ENCODE results near the gene S100A2.
"Not testable (repeated sequence)": the region's sequence is repeated elsewhere in the genome, so short reads cannot be mapped to it uniquely, and the experiment has no call there.

S100A2 gene

GRCh38 chr1:153534226-153534924 lies 31.3 kb downstream of the S100A2 start:
- no peak for DNase-seq (ENCODE audit: extremely low read depth in 1 of 2, low read depth in 1 of 2)

DNA sequence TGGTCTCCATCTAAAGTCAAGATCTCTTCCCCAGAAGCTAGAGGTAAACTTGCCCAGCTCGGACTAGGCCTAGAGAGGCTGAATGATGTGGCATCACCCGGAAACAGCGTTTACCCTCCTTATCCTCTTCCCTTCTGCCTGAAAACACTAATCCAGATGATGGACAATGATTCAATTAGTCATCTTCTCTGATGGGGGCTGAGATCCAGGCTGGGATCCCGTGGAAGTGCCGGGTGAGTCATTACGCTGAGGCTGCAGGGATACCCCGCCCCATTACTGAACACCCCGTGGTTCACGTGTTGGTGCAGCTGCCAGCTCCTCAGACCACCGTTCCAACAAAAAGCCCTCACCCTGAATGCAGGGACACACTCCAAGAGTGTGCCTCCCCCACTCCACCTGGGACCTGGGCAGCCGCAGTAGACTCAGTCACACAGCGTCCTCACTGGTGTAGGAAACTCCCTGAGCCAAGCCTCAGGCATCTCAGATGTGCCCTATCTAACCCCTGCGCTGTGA lies 31.9 kb downstream of the S100A2 start:
- no peak for DNase-seq (ENCODE audit: extremely low read depth in 1 of 2, low read depth in 1 of 2)

- DNase-seq (ENCODE audit: extremely low read depth in 1 of 2, low read depth in 1 of 2), result peak; percentile 50 to 66
These were observed 32.7 kb downstream of the S100A2 start for GRCh38 chr1:153532769-153533599.

DNA sequence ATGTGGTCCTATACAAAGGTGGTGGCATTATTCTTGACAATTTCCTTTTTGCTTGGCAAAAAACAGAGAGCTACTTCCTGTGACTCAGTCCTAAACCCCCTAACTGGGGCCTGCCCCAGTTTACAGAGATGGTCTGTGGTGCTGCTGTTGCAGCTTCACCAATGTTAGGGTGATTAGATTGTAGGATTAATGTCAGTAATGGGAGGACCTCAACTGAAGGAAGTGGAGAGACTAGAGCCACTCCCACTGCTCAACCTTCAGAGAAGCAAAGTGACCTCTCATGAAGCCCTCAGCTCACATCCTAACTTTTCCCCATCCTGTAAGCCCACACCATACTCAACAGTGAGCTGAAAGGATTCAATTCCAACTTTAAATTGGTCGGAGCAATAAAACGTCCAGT lies 33.5 kb downstream of the S100A2 start:
- no peak for DNase-seq (ENCODE audit: extremely low read depth in 1 of 2, low read depth in 1 of 2)

DNA sequence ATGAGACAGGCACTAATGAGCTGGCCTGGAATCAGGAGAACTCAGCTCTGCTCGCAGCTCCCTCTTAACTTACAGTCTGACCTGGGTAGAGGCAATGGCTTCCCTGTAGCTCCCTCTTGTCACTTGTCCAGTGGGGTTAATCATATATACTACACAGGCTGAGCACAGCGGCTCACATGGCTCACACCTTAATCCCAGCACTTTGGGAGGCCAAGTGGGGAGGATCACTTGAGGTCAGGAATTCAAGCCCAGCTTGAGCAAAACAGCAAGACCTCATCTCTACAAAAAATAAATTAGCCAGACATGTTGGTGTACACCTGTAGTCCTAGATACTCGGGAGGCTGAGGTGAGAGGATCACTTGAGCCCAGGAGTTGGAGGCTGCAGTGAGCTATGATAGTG lies 34.0 kb downstream of the S100A2 start:
- no peak for DNase-seq (ENCODE audit: extremely low read depth in 1 of 2, low read depth in 1 of 2)

DNA sequence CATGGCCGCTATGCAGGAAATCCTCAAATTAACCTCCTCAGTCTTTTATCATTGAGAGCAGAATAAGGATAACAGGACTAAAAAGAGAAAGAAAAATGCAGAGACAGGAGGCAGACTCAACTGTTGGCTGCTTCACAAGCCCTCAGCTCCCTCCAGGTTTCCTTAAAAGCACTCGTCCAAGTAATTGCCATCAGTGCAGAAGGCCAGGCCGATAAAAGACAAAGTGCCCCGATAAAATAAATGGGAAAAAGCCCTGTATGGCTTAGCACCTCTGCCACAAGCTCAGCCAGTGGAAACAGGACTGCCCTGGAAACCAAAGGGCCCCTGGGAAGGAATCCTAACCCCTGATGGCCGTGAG lies 38.0 kb downstream of the S100A2 start:
- DNase-seq (ENCODE audit: extremely low read depth in 1 of 2, low read depth in 1 of 2), result no peak

DNA sequence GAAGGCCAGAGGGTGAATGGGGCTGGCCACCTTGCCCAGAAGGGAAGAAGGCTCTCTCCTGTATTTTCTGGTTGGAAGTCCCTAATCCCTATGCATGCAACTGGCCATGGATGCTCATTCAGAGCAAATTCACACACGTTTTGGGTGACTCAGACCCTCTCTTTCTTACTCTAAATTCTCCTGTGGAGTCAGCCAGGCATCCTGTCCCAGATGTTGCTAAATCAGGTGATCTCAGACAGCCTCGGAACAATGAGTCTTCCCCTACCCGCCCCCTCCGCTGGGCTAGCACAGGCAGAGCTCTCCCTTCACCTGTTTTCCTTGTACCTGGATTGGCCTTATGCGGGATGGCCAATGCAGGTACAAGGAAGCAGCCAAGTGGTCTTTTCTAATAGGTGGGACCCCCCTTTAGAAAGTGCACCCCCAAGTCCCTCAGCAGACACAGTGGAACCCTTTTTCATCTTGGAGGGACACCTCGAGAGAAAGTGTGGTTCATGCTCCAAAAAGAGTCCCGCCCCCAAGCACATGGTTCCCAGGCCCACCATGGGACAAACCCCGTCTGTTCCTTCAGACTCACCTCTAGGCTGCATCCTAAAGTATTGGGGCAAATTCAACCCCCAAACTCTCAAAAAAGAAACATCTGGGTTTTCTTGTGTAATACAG lies 38.5 kb downstream of the S100A2 start:
- DNase-seq (ENCODE audit: extremely low read depth in 1 of 2, low read depth in 1 of 2), result no peak

- no peak for DNase-seq (ENCODE audit: extremely low read depth in 1 of 2, low read depth in 1 of 2)
These were observed 39.5 kb downstream of the S100A2 start for GRCh38 chr1:153526132-153526543.

- no peak for DNase-seq (ENCODE audit: extremely low read depth in 1 of 2, low read depth in 1 of 2)
These were observed 40.4 kb downstream of the S100A2 start for GRCh38 chr1:153525088-153525728.

DNA sequence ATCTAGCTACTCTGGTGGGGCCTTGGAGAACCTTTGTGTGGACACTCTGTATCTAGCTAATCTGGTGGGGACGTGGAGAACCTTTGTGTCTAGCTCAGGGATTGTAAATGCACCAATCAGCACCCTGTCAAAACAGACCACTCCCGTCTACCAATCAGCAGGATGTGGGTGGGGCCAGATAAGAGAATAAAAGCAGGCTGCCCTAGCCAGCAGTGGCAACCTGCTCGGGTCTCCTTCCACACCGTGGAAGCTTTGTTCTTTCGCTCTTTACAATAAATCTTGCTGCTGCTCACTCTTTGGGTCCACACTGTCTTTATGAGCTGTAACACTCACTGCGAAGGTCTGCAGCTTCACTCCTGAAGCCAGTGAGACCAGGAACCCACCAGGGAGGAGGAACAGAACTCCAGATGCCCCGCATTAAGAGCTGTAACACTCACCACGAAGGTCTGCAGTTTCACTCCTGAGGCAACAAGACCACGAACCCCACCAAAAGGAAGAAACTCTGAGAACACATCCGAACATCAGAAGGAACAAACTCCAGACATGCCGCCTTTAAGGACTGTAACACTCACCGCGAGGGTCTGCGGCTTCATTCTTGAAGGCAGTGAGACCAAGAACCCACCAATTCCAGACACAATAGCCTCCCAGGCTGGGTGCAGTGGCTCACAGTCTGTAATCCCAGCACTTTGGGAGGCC lies 43.1 kb downstream of the S100A2 start:
- DNase-seq (ENCODE audit: extremely low read depth in 1 of 2, low read depth in 1 of 2), result not testable (repeated sequence)

DNA sequence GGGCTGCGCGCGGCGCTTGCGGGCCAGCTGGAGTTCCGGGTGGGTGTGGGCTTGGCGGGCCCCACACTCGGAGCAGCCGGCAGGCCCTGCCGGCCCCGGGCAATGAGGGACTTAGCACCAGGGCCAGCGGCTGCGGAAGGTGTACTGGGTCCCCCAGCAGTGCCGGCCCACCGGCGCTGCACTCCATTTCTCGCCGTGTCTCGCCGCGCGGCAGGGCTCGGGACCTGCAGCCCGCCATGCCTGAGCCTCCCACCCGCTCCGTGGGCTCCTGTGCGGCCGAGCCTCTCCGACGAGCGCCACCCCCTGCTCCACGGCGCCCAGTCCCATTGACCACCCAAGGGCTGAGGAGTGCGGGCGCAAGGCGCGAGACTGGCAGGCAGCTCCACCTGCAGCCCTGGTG lies 43.8 kb downstream of the S100A2 start:
- DNase-seq (ENCODE audit: extremely low read depth in 1 of 2, low read depth in 1 of 2), result not testable (repeated sequence)

- DNase-seq (ENCODE audit: extremely low read depth in 1 of 2, low read depth in 1 of 2), result no peak
These were observed 44.7 kb downstream of the S100A2 start for GRCh38 chr1:153520818-153521476.

DNA sequence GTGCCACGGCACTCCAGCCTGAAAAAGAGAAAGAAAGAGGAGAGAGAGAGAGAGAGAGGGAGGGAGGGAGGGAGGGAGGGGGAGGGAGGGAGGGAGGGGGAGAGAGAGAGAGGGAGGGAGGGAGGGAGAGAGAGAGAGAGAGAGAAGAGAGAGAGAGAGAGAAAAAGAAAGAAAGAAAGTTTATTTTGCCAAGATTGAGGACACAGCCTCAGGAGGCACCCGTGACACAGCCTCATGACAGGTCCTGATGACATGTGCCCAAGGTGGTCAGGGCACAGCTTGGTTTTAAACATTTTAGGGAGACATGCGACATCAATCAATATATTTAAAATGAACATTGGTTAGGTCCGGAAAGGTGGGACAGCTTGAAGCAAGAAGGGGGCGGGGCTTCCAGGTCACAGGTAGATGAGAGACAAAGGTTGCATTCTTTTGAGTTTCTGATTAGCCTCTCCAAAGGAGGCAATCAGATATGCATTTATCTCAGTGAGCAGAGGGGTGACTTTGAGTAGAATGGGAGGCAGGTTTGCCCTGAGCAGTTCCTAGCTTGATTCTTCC lies 45.4 kb downstream of the S100A2 start:
- not testable (repeated sequence) for DNase-seq (ENCODE audit: extremely low read depth in 1 of 2, low read depth in 1 of 2)

DNA sequence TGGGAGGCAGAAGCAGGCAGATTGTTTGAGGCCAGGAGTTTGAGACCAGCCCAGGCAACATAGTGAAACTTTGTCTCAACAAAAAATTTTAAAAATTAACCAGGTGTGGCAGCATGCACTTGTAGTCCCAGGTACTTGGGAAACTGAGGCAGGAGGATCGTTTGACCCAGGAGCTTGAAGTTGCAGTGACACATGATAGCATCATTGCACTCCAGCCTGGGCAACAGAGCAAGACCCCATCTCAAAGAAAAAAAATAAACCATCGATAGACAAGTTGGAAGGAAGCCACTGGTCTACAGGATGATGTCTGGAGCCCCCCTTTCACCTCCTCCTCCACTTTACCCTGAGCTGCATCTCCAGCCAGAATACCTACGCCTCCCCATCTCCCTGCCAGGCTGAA lies 46.4 kb downstream of the S100A2 start:
- no peak for DNase-seq (ENCODE audit: extremely low read depth in 1 of 2, low read depth in 1 of 2)

- DNase-seq (ENCODE audit: extremely low read depth in 1 of 2, low read depth in 1 of 2), result no peak
These were observed 49.9 kb downstream of the S100A2 start for GRCh38 chr1:153515504-153516394.

- no peak for DNase-seq (ENCODE audit: extremely low read depth in 1 of 2, low read depth in 1 of 2)
These were observed 52.0 kb downstream of the S100A2 start for GRCh38 chr1:153513666-153514065.

DNA sequence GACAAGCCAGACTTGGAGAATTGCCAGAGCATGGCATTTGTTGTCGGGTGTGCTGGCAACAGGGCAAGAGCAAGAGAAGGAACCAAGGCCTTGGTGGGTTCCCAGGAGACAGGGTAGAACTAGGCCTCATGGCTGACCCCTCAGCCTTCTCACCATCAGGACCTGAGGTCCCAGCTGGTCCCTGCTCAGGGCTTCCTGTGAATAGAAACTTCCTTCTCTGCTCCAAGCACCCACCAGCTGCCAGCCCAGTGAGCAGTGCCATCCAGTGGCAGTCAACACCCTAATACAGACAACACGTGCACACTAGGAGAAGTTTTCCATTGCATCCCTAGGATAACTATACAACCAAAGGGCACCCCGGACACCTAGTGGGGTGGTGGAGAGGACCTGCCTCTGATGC lies 52.6 kb downstream of the S100A2 start:
- no peak for DNase-seq (ENCODE audit: extremely low read depth in 1 of 2, low read depth in 1 of 2)

Measured in activated CD8-positive, alpha-beta memory T cell treated with anti-CD3 and anti-CD28 coated beads for 1 hour (primary cell).